Measurements from ENCODE around the gene DUSP2.

DUSP2 gene, protein sequence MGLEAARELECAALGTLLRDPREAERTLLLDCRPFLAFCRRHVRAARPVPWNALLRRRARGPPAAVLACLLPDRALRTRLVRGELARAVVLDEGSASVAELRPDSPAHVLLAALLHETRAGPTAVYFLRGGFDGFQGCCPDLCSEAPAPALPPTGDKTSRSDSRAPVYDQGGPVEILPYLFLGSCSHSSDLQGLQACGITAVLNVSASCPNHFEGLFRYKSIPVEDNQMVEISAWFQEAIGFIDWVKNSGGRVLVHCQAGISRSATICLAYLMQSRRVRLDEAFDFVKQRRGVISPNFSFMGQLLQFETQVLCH

DNA sequence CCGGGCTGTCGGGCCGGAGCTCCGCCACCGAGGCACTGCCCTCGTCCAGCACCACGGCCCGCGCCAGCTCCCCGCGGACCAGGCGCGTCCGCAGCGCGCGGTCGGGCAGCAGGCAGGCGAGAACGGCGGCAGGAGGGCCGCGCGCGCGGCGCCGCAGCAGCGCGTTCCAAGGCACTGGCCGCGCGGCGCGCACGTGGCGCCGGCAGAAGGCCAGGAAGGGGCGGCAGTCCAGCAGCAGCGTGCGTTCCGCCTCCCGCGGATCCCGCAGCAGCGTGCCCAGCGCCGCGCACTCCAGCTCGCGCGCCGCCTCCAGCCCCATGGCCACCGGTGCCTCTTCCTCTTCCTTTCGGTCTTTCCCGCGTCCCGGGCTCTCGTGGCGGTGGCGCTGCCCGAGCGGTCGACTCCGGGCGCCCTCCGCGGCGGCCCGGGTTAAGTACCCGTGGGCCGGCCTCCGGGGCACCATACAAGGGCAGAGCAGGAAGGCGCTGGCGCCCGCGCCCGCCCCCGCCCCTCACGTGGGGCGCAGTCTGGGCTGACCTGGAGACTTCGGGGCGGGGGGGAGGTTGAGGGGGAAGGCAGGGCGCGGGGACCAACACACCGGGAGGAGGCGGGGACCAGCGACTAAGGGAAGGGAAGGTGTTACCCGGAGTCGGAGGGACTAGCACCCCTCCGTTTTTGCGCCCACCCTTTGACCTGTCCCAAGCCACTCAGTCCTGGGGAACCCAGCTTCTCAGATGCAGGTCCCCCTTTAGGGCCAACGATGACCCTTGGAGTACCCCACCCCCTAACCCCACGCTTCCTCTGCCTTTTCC lies at the start of gene DUSP2:
DUSP2 (minus strand) TSS at position 405 of the 812 bp plus-strand sequence; CDS start at position 319, 86 bp downstream.
- DNase-seq (ENCODE audit: low spot score): peak; percentile 69

DNA sequence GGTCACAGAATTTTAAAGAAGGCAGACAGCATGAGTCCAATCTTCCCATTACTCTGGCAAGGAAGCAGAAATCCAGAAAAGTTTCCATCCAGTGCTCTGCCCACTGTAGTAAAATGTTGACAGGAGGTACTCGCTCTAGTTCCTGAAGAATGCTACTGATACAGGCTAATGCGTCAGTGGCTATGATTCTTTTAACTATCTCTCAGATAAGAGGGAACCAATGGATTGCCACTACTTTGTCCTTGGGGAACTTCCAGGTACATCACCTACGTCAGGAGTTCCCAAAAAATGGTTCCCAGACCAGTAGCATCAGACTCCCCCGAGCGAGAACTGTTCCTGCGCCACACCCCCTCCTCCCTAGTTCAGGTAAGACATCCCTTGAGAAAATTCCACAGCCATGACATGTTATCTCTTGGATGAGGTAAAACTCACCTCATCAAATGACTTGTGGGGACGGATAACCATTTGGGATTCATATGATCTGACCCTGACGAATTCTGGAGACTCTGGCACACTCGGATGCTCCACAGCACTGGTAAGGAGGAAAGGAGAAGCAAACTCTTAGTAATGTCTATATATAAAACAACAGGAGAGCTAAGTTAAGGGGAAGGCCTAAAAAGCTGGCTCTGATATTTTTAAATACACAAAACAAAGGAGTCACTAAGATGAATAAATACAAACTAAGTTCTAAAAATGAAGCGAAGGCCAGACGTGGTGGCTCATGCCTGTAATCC lies 46.9 kb upstream of the DUSP2 start:
- no peak for DNase-seq (ENCODE audit: low spot score)

DNA sequence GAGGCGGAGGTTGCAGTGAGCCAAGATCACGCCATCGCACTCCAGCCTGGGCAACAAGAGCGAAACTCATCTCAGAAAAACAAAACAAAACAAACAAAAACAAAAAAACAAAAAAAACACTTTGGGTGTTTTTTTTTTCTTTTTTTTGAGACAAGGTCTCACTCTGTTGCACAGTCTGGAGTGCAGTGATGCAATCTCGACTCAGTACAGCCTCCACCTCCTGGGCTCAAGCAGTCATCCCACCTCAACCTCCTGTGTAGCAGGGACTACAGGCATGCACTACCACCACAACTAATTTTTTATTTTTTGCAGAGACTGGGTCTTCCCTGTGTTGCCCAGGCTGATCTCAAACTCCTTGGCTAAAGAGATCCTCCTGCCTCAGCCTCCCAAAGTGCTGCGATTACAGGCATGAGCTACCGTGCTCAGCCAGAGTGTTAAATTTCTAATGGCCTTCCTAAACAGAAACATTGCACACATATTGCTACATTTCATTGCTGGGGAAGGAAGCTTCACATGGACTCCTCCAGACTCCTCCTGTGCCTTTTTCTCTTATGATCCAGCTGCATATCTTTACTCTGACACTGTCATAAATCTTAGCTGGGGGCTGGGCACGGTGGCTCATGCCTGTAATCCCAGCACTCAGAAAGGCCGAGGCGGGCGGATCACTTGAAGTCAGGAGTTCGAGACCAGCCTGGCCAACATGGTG lies 43.7 kb upstream of the DUSP2 start:
- DNase-seq (ENCODE audit: low spot score): no peak

DNA sequence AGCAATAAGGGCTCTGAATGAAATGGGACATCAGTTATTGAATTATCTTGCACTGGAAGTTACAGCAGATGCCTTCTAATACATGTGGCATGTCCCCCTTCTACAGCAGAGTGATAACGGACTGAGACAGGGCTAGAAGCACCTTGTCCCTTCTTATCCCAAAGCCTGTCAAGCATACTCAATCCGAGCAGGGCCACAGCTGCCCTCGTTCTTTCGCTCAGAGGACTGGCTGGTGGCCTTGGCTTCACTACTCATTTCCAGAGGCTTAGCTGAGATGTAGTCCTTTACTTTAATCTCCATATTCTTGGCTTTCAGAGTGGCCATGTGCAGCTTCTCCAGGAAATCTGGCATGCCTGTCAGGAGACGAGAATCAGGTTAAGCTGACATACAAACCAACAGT lies 41.3 kb upstream of the DUSP2 start:
- no peak for DNase-seq (ENCODE audit: low spot score)

DNA sequence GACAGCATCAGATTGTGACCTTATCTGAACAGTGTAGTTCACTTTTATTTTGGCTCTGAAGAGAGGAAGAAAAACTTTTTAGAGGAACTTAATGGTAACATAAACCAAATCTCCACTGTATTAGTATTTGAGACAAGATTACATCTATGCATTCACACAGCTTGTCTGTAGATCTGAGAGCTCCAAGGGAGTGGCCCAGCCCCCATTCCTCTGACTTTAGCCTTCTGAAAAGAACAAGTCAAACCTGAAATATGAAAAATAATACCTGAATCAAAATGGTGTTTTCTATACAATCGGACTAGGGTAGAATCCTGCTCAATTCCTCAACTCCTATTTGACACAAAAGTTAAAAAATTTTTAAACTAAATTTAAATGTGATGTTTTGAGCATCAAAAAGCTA lies 40.3 kb upstream of the DUSP2 start:
- no peak for DNase-seq (ENCODE audit: low spot score)

DNA sequence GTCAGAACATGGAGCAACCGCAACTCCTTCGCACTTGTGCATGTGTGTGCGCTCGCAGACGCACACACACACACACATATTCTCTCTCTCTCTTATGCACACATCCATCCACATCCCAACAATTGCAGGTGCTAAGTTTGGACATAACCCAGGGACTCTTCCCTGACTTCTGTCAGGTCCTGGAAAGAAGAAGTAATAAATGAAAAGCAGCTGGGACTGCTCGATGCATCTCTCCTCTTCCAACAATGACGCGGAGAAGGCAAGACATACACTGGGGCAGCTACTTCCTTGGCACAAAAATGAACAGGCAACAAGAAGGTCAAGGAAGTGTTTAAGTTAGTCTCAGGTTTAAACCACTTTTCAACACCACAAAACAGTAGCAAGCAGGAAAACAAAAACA lies 39.7 kb upstream of the DUSP2 start:
- no peak for DNase-seq (ENCODE audit: low spot score)

DNA sequence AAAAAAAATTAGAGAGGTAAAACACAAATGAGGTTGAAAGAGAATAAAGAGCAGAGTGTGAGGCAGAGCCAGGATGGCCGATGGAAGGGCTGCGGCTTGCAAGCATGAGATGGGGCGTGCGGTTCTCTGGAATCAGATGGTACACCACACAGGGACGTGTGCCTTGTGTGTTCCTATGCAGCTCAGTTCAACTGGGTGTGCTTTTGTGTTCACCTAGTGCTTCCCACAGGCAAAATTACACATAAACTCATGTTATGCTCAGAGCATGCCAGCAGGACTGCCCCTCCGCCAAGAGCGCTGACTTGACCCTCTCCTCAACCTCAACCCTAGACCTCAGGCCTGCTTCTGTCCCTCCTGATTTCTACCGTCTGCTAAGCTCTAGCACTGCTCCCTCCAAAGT lies 38.9 kb upstream of the DUSP2 start:
- DNase-seq (ENCODE audit: low spot score): no peak

DNA sequence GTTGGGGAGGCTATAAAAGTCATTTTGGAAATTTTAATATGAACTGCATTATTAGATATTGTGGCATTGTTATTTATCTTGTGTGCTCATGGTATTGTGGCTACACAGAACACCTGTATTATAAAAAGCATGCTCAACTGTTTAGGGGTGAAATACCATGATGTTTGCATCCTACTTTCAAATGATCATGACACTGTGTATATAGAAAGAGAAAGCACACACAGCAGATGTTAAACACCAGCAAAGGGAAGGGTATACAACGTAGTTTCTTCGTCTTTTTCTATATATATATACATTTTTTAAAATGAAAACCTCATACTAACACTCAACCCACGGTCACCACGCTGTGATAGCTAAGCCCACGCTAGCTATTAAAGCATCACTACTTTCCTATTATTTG lies 36.3 kb upstream of the DUSP2 start:
- DNase-seq (ENCODE audit: low spot score): no peak

DNA sequence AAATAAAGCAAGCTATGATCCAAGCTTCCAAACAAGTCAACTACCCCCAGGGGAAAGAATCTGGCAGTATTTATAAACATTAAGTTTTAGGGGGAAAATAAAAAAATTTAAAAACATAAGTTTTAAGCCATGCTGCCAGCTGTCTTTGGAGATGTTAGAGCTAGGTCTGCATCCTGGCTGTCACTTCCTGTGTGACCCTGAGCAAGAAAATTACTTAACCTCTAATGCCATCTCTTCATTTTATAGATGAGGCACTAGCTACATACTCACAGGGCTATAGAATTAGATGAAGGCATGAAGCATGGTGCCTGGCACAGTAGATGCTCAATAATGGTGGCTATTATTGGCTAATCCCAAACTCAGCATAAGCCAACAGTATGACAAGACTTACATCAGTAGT lies 35.3 kb upstream of the DUSP2 start:
- no peak for DNase-seq (ENCODE audit: low spot score)

DNA sequence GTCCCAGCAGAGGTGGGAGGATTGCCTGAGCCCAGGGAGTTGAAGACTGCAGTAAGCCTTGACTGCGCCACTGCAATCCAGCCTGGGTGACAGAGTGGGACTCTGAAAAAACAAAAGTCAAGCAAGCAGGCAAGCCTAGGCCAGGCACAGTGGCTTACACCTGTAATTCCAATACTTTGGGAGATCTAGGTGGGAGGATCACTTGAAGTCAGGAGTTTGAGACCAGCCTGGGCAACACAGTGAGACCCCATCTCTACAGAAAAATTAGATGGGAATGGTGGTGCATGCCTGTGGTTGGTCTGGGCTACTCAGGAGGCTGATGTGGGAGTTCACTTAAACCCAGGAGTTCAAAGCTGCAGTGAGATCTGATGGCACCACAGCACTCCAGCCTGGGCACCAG lies 34.8 kb upstream of the DUSP2 start:
- no peak for DNase-seq (ENCODE audit: low spot score)

DNA sequence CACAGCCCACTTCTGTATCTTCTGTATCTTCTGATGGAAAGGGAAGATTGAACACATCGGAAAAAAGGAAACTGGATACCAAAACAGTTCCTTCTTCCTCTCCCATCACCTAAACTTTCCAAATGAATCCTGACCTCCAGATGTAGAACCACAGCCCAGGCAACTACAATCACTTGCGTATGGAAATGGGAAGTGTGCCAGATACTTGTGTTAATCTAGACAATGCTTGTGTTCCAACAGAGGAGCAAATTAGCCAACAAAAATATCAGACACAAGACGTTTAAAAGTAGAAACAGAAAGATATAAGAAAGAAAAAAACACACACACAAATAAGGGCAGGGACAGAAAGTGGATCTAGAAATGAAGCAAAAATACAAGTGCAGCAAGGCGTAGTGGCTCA lies 31.4 kb upstream of the DUSP2 start:
- no peak for DNase-seq (ENCODE audit: low spot score)

DNA sequence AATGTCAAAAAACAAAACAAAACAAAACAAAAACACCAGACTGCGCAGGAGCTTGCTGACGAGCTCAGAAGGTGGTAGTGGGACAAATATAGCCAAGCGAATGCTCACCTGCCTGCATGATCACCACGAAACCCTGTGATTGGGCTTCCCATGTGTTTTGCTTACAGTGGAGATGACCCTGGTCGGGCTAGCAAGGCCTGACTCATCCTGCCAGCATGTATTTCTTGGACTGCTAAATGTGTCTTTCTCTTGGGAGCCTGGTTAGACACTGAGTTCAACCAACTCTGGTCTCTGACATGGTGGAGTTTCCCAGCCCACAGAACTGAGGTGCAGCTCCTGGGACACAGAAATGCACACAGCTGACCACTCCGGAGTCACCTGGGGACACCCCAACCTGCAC lies 30.7 kb upstream of the DUSP2 start:
- DNase-seq (ENCODE audit: low spot score): no peak

DNA sequence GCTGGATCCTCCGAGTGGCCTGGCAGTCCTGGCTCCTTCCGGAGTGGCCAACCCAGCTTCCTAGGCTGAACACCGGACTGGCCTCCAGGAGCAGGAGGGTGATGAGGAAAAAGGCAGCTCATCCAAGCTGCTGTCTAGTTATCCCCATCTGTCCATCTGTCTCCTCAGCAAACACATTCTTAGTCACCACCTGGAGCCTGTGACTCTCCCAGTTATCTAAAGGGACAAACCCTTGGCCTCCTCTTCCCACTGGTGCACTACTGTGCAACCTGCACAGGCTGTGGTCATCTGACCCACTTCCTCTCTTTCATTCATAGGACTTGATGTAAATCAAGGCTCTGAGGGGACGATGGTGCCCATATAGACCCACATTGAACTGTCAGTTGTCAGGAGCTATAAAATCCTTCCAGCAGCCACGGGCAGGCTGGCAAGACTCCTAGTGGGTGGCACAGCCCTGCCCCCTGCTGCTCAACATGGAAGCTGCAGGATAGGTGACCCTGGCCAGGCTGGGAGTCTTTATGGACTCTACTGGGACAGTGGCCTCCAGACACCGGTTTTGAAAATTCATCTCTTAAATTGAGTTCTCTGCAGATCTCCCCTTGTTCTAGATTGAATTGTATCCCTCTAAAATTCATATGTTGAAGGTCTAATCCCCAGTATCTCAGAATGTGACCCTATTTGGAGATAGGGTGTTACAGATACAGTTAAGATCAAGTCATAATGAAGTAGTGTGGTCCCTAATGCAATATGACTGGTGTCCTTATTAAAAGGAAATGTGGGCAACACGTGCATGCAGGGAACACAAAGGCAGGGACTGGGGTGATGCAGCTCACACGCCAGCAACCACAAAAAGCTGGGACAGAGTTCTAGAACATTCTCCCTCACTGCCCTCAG lies 29.3 kb upstream of the DUSP2 start:
- peak; percentile 76 for DNase-seq (ENCODE audit: low spot score)

DNA sequence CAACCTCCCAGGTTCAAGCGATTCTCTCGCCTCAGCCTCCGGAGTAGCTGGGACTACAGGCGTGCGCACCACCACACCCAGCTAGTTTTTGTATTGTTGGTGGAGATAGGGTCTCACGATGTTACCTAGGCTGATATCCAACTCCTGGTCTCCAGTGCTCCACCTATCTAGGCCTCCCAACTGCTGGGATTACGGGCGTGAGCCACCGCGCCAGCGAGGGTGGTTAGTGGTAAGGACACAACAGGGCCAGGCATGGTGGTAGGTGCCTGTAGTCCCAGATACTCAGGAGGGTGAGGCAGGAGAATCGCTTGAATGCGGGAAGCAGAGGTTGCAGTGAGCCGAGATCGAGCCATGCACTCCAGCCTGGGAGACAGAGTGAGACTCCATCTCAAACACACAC lies 26.6 kb upstream of the DUSP2 start:
- no peak for DNase-seq (ENCODE audit: low spot score)

DNA sequence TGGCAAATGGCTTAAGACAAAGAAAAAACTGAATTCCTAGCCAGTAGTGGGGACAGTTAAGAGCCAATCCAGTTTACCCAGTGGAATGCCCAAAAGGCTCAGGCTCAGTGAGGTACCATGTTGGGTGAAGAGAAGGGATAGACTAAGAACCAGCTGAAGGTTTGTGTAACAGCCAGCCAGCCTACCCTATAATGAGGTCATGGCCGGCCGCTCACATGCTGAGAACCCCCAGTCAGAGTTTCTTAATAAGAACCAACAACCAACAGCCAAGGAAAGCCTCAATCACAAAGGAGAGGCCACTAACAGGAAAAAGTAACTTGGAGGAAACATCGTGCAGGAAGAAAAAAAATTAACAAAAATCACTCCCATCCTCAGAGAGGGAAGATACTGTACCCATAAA lies 25.4 kb upstream of the DUSP2 start:
- DNase-seq (ENCODE audit: low spot score): no peak

DNA sequence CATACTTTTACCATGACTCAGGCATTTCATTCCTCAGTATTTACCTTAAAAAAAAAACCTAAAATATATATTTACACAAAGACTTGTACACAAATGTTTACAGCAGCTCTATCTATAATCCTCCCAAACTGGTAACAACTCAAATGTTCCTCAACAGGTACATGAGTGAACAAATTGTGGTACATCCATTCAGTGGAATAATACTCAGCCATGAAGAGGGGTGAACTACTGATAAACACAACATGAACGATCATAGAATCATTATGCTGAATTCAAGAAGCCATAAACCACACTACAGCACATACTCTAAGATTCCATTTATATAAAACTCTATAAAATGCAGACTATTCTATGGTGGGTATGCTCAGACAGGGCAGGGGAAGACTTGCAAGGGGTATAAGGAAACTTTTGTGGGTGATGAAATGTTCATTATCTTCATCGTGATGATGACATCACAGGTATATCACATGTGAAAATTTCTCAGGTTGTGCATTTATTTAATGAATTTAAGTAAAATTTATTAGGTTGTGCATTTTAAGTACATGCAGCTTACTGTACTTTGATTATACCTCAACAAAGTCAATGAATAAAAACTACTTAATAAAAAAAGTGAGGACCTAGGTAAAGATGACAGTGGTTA lies 24.7 kb upstream of the DUSP2 start:
- no peak for DNase-seq (ENCODE audit: low spot score)

DNA sequence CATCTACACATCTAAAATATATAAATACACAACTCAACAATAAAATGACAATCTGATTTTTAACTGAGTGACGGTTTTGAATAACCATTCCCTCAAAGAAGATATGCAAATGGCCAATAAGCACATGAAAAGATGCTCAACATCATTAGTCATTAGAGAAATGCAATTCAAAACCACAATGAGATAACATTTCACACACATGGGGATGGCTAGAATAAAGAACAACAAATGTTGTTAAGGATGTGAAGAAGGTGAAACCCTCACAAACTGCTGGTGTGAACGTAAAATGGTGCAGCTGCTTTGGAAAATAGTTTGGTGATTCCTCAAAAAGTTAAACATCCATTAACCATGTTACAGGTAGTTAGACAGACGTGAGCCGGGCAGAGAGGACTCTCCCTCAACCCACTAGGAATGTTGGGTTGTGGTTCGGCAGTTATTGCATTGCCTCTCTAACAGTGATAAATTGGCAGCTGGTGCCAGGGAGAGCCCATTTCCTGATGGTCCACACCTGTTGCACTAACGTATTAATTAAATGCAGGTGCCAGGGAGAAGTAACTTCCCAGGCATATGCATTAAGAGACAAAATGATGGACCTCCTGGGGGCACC lies 22.3 kb upstream of the DUSP2 start:
- DNase-seq (ENCODE audit: low spot score): no peak

DNA sequence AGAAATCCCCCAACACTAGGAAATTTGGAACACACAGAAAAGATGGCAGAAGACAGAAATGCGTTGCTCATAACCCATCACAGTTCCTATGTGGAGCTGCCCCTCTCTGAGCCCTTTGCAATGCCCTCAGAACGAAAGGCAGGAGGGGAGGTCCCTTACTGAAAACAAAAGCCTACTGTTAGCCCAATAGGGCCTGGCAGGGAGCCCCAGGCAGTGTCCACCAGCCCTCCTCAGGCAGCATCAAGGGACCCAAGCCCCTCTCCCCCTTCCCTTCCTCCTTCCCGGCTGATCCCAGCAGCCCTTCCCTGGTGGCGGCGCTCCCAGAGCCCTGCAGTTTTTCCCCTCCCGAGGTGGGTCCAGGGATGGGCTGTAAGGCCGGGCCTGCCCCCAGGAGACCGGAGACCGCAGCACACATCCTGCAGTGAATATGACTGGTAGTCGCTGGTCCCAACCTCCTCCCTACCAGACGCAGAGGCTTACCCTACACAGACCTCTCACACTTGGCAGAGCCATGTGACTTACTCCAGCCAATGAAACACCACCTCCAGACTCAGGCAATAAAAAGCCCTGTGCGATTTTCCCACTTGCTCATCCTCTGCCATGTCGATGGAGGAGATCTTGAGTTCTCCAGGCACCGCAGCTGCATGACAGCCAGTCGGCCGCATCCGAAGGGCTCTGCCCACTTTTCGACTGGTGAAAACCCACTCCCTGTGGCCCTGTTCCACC lies 19.4 kb upstream of the DUSP2 start:
- no peak for DNase-seq (ENCODE audit: low spot score)

DNA sequence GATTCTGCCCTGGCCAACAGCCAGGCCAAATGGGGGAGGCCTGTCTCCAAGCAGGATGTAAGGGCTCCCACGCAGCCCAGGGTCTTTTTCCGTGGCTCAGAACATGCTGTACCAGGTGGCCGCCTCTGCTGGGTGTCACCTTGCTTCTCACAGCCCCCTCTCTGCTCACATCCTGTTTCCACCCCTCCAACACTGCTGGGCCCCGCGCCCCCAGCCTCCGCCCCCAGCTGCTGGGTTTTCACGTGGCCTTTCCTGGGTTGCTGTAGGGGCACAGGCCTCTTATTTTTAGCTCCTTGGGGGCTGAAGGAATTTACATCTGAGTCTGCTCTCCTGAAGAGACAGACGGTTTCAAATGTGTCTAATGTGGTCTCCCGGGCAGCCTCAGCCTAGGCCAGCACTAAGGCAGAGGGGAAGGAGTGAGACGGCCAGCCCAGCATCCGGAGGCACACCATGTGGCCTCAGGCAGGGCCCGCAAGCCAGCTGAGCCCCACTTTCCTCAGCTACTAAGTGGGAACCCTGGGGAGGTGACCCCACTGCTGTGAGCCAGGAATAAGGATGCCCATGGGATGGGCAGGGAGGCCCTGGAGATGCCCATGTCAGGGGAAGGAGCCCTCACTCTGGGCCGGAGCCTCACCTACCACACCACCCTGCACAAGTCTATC lies 18.7 kb upstream of the DUSP2 start:
- no peak for DNase-seq (ENCODE audit: low spot score)

Data from HuH-7.5 (cell line).